Mesothelial cell of epicardium (in vitro differentiated cells): Measurements from ENCODE around the gene LIMCH1. TPM values are rescaled to one million over a fixed set of nuclear protein-coding genes. Genes with fewer than 3 reads are reported as not detected.

ENCODE experiments used
- DNase-seq, 2 experiments: peaks; one replicate each; pipeline ENCODE4 v3.0.0; 2021; ENCODE audit warnings: low spot score in 2 of 2; ENCODE audit not compliant: unreplicated experiment in 2 of 2
- H3K27ac Mint-ChIP-seq: 2 replicates; pipeline ENCODE4 v1.8.0; 2021; ENCODE audit warnings: mixed read lengths
- H3K27me3 Mint-ChIP-seq: 2 replicates; pipeline ENCODE4 v1.8.0; 2021; ENCODE audit warnings: low read depth, mixed read lengths
- H3K36me3 Mint-ChIP-seq: 2 replicates; pipeline ENCODE4 v1.8.0; 2021; ENCODE audit warnings: mixed read lengths
- H3K4me1 Mint-ChIP-seq: 2 replicates; pipeline ENCODE4 v1.8.0; 2021; ENCODE audit warnings: mixed read lengths
- H3K4me3 Mint-ChIP-seq: 2 replicates; pipeline ENCODE4 v1.8.0; 2021; ENCODE audit warnings: mild to moderate bottlenecking, moderate library complexity, mixed read lengths
- H3K9me3 Mint-ChIP-seq: 2 replicates; pipeline ENCODE4 v1.8.0; 2021; ENCODE audit warnings: mixed read lengths
- CTCF ChIP-seq: fragments of 200-600 bp; sonication (generic); IDR thresholded peaks from one replicate; pipeline ENCODE4 v1.5.0; 2021; ENCODE audit warnings: antibody characterized with exemption; ENCODE audit not compliant: unreplicated experiment
- total RNA-seq: library from RNA; stranded (reverse); gene quantifications from 3 replicates; pipeline ENCODE4 v1.2.1, GENCODE V29; 2021

Gene LIMCH1
- total RNA-seq, 1 donor from 2014 or later, result 66.8 TPM

GRCh38 chr4:41525129-41525528, 12.8 kb upstream of the LIMCH1 start:
- no peak for TF ChIP-seq CTCF
- DNase-seq, result no peak
- Mint-ChIP-seq H3K4me1 (peaks cover 45% of the 10 kb centered on the region), H3K36me3 (peaks cover 5% of the 10 kb centered on the region), H3K9me3 (peaks cover 3% of the 10 kb centered on the region), H3K4me3 (no peak overlapping the region), H3K27ac (peak overlapping the region; percentile 83), H3K27me3 (no peaks in the 10 kb centered on the region)

GRCh38 chr4:41526628-41527027, 11.3 kb upstream of the LIMCH1 start:
- no peaks in the 10 kb centered on the region for H3K27me3 Mint-ChIP-seq
- no peak overlapping the region for H3K27ac Mint-ChIP-seq
- TF ChIP-seq CTCF, result no peak
- H3K4me3 Mint-ChIP-seq, result no peak overlapping the region
- peaks cover 5% of the 10 kb centered on the region for H3K36me3 Mint-ChIP-seq
- peaks cover 55% of the 10 kb centered on the region for H3K4me1 Mint-ChIP-seq
- peaks cover 3% of the 10 kb centered on the region for H3K9me3 Mint-ChIP-seq
- no peak for DNase-seq

GRCh38 chr4:41528512-41529205, 9.3 kb upstream of the LIMCH1 start:
- peak overlapping the region; percentile 52 for H3K27ac Mint-ChIP-seq
- H3K9me3 Mint-ChIP-seq, result peaks cover 3% of the 10 kb centered on the region
- H3K27me3 Mint-ChIP-seq, result no peaks in the 10 kb centered on the region
- peaks cover 5% of the 10 kb centered on the region for H3K36me3 Mint-ChIP-seq
- peaks cover 51% of the 10 kb centered on the region for H3K4me1 Mint-ChIP-seq
- DNase-seq, result no peak
- no peak overlapping the region for H3K4me3 Mint-ChIP-seq
- no peak for TF ChIP-seq CTCF

GRCh38 chr4:41530741-41531140, 7.2 kb upstream of the LIMCH1 start:
- peaks cover 3% of the 10 kb centered on the region for H3K9me3 Mint-ChIP-seq
- no peak overlapping the region for H3K27ac Mint-ChIP-seq
- peaks cover 41% of the 10 kb centered on the region for H3K4me1 Mint-ChIP-seq
- no peaks in the 10 kb centered on the region for H3K27me3 Mint-ChIP-seq
- TF ChIP-seq CTCF, result no peak
- no peak for DNase-seq
- no peak overlapping the region for H3K4me3 Mint-ChIP-seq
- peaks cover 5% of the 10 kb centered on the region for H3K36me3 Mint-ChIP-seq

- no peaks in the 10 kb centered on the region for H3K27me3 Mint-ChIP-seq
- DNase-seq, result no peak
- no peaks in the 10 kb centered on the region for H3K9me3 Mint-ChIP-seq
- H3K4me1 Mint-ChIP-seq, result peaks cover 52% of the 10 kb centered on the region
- no peak overlapping the region for H3K27ac Mint-ChIP-seq
- no peak overlapping the region for H3K4me3 Mint-ChIP-seq
- TF ChIP-seq CTCF, result no peak
- no peaks in the 10 kb centered on the region for H3K36me3 Mint-ChIP-seq
Observed at GRCh38 chr4:41532336-41532735, 5.6 kb upstream of the LIMCH1 start.
